C4-2B (cell line): Measurements from ENCODE around the gene PCBP4.

ENCODE experiments used
- CTCF ChIP-seq: fragments of 450-650 bp; conservative IDR thresholded peaks from 2 replicates; pipeline ENCODE4 v1.5.1; 2017; ENCODE audit warnings: mild to moderate bottlenecking
- ZFX ChIP-seq: fragments of 450-650 bp; IDR thresholded peaks from 2 replicates; pipeline ENCODE4 v1.6.1; 2017

- TF ChIP-seq CTCF, result no peak
- no peak for TF ChIP-seq ZFX
These were observed 29.4 kb downstream of the PCBP4 start for GRCh38 chr3:51937611-51938450.
